GM10248 (cell line): ENCODE results near the gene NOSIP.

Experiments used
- CTCF ChIA-PET: fragments of 300-600 bp; sonication (Branson Sonifier 250); formaldehyde crosslinking; extraction: SDS; loops from one replicate; lab custom pipeline; 2021; ENCODE audit warnings: antibody characterized with exemption; lab: Yijun Ruan, JAX
- POLR2A ChIA-PET: fragments of 350-650 bp; sonication (Branson Sonifier 250); formaldehyde crosslinking; extraction: SDS; loops from one replicate; lab custom pipeline; 2020; ENCODE audit warnings: antibody characterized with exemption; lab: Yijun Ruan, JAX
- DNase-seq: peaks from one replicate; pipeline ENCODE4 v3.0.0; 2012; ENCODE audit errors: extremely low spot score
- TF ChIP-seq, protein P1 (sequence below): IDR thresholded peaks from 2 replicates; pipeline ENCODE4 v1.5.1; 2012; ENCODE audit warnings: mild to moderate bottlenecking, low read depth; ENCODE audit errors: extremely low read depth, missing control alignments, control extremely low read depth

The NOSIP gene

GRCh38 chr19:49616532-49616931 lies 36.2 kb upstream of the NOSIP start:
- ChIA-PET POLR2A (no interaction called here), CTCF (interaction anchor here (0.9 to 1.7 kb wide), 2 partner anchors 46 to 47 kb away, joined by 3 to 9 read pairs; no protein-coding TSS in a partner anchor)
- no peak for DNase-seq

DNA sequence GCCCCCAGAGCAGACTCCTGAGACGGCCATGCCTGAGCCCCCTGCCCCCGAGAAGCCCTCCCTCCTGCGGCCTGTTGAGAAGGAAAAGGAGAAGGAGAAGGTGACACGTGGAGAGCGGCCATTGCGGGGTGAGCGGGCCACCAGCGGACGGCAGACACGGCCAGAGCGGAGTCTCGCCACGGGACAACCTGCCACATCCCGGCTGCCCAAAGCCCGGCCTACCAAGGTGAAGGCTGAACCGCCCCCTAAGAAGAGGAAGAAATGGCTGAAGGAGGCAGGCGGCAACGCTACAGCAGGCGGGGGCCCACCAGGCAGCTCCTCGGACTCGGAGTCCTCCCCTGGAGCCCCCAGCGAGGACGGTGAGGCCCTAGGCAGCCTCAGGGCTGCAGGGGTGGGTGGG lies 35.5 kb upstream of the NOSIP start:
- CTCF ChIA-PET = interaction anchor here (0.9 kb wide), 1 partner anchor 45 kb away, joined by 3 read pairs; no protein-coding TSS in a partner anchor
- POLR2A ChIA-PET = no interaction called here
- DNase-seq = no peak
- TF ChIP-seq, protein P1, sequence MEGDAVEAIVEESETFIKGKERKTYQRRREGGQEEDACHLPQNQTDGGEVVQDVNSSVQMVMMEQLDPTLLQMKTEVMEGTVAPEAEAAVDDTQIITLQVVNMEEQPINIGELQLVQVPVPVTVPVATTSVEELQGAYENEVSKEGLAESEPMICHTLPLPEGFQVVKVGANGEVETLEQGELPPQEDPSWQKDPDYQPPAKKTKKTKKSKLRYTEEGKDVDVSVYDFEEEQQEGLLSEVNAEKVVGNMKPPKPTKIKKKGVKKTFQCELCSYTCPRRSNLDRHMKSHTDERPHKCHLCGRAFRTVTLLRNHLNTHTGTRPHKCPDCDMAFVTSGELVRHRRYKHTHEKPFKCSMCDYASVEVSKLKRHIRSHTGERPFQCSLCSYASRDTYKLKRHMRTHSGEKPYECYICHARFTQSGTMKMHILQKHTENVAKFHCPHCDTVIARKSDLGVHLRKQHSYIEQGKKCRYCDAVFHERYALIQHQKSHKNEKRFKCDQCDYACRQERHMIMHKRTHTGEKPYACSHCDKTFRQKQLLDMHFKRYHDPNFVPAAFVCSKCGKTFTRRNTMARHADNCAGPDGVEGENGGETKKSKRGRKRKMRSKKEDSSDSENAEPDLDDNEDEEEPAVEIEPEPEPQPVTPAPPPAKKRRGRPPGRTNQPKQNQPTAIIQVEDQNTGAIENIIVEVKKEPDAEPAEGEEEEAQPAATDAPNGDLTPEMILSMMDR = no peak

More at GRCh38 chr19:49616532-49616931, 36.2 kb upstream of the NOSIP start:
- TF ChIP-seq, protein P1 = no peak

- CTCF ChIA-PET = no interaction called here
- TF ChIP-seq, protein P1 = no peak
- no peak for DNase-seq
- POLR2A ChIA-PET = no interaction called here
Observed at GRCh38 chr19:49614096-49614833, 33.9 kb upstream of the NOSIP start.

GRCh38 chr19:49613374-49613773 lies 33.0 kb upstream of the NOSIP start:
- CTCF ChIA-PET = no interaction called here

GRCh38 chr19:49609499-49610092 lies 29.2 kb upstream of the NOSIP start:
- ChIA-PET POLR2A (interaction anchor here (0.6 kb wide), 1 partner anchor 23 kb away, joined by 3 read pairs; no protein-coding TSS in a partner anchor), CTCF (interaction anchor here (2.0 kb wide), 1 partner anchor 39 kb away, joined by 5 read pairs; no protein-coding TSS in a partner anchor)
- DNase-seq = no peak
- TF ChIP-seq, protein P1 = no peak

More at GRCh38 chr19:49613374-49613773, 33.0 kb upstream of the NOSIP start:
- TF ChIP-seq, protein P1 = no peak
- POLR2A ChIA-PET = no interaction called here
- no peak for DNase-seq

GRCh38 chr19:49605605-49606004 lies 25.2 kb upstream of the NOSIP start:
- DNase-seq = no peak
- ChIA-PET CTCF (no interaction called here), POLR2A (no interaction called here)
- TF ChIP-seq, protein P1 = no peak
